Measurements from ENCODE around the gene COQ4.
"Not testable (repeated sequence)": the region's sequence is repeated elsewhere in the genome, so short reads cannot be mapped to it uniquely, and the experiment has no call there.

COQ4 gene

DNA sequence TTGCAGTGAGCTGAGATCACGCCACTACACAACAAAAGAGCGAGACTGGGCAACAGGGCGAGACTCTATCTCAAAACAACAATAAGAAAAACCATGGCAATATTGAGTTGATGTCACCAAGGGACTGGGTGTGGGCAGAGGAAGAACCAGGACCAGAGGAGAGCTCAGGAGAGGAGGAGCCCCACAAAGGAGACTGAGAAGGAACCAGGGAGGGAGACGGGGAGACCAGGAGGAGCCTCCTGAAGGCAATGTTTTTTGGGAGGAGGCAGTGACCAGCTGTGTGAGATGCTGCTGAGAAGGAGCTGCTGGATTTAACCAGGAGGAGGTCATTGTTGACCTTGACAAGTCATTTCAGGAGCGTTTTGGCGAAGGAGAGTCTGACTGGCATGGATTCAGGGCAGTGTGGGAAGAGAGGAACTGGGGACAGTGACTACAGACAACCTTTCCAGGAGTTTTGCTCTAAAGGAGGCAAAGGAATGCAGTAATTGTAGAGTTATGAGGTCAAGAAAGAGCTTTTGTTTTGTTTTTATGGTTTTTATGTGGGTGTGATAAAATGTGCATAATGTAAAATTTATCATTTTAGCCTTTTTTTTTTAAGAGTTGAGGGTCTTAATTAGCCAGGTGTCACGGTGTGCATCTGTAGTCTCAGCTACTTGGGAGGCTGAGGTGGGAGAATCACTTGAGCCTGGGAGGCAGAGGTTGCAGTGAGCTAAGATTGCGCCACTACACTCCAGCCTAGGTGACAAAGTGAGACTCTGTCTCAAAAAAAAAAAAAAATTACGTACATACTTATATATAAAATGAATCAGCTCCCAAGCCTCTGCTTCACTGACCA lies 18.3 kb upstream of the COQ4 start:
- no peak for DNase-seq

DNA sequence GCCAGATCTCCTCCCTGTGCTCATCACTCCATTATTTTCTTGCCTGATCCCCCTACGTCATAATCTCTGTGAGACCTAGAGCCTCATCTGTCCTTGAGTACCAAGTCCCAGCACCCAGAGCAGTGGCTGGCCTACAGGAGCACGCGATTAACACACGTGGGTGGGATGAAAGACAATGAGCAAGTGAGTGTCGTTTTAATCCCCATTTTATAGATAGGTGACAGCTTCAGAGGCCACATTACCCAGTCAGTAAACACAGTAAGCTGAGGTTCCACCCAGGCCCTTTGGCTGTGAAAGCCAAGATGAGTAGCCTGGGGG lies 17.7 kb upstream of the COQ4 start:
- no peak for DNase-seq

DNA sequence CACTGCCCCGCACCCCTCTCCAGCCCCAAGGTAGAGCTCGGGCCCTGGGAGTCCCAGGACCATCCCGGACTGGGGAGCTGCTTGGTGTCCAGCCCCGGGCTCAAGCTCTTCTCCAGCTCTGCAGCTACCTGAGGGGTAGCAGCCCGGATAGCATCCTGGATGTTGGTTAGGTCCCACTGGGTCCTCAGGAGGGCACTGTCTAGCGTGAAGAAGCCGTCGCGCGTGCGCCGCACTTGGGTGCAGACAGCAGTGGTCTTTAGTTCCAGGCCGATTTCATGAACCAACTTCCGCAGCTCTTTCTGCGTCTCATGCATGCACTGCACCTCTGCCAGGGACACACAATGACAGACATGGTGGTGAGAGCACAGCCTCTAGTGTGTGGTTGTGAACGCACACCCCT lies 13.1 kb upstream of the COQ4 start:
- no peak for DNase-seq

DNA sequence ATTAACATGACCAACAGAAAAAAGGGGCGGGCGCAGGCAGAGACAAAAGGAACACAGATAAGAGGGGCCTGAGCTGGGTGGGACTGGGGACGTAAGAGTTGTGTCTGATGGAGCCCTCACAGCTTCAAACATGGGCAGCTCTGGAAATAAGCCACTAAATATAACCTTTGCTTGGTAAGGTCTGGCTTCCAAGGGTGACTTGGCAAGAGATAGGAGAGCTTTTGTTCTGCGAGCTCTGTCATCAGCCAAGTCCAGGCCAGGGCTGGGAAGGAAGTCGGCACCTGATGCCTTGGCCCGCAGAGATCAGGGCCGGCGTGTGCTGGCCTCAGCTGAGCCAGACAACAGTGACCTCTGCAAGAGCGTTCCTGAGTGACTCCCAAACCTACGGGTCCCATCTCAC lies 12.2 kb upstream of the COQ4 start:
- DNase-seq, result no peak

DNA sequence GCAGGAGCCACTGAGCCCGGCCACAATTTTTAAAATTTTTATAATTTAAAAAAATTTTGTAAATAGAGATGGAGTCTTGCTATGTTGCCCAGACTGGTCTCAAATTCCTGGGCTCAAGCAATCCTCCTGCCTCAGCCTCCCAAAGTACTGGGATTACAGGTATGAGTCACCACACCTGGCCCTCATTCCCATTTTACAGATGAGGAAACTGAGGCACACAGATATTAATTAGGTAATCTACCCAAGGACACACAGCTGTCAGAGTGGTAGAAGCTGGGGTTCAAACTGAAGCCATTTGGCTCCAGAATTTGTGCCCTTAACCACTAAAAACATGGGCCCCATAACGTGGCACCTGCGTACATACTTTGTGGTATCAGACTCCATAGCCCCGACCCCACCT lies 7.9 kb upstream of the COQ4 start:
- no peak for DNase-seq

DNA sequence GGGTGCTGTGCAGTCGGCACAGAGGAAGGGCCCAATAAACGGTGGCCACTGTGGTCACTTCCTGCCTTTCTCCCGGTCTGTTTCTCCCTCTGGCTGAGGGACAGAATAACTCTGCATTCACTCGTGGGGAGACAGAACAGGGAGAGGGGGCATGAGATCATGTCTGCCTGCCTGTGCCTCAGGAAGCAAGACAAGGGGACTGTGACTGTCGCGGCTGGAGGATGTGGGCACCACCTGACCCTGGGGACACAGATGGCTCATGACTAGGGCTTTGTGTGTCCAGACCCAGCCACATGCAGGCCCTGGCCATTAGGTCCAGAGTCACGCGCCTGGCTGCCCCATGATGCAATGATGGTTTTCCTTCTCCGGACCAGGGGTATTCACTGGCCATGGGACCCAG lies 6.2 kb upstream of the COQ4 start:
- DNase-seq, result no peak

DNA sequence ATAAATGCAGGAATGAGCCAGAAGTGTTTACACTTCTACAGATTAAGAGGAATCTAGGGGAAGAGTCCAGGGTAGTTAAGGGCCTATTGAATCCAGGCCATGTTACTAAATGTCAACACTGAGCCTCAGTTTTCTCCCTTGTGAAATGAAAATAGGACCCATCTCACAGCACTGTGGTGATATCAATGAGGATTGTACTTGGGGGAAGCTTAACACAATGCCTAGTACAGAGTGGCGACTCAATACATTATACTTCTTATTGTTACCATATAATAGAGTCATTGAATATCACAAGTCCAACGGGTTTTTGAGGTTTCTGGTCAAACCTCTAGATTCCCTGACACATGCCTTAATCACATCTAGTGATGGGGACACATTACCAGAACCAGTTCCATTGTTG lies 5.0 kb upstream of the COQ4 start:
- DNase-seq, result no peak

DNA sequence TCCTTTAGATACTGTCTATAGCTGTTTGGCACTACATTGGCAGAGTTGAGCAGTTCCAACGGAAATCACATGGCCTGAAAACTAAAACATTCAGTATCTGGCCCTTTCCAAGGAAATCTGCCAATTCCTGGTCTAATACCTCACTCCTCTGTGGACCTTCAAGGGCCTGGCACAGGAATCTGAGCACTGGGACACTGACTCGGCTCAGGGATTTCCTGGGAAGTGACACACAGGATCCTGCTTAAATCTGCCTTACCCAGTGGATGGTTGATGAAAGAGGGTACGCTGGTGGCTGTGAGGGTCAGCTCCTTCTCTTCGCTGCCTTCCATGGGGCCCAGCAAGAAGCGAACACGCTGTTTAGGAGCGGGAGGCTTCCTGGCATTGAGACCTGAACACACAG lies 1.3 kb upstream of the COQ4 start:
- DNase-seq, result no peak

DNA sequence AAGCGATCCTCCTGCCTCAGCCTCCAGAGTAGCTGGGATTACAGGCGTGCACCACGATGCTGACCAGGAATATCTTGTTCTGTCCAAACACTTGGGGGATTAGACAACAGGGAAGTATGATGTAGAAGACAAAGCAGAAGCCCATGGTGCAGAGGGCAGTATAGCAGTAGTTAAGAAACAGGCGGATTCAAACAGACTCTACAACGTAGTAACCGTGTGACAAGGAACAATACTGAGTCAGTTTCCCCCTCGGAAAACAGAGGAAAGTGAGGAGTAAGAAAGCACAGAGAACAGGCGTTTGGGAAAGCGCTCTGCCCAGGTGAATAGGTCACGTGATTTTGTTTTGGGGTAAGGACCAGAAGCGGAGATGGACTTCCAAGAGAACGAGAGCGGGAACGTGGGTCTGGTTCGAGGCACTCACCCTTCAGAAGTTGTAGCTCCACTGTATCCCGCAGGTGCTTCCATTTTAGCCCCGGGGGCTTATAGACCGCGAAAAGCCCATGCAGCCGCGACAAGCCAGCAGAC lies 698 bp upstream of the COQ4 start:
- no peak for DNase-seq

DNA sequence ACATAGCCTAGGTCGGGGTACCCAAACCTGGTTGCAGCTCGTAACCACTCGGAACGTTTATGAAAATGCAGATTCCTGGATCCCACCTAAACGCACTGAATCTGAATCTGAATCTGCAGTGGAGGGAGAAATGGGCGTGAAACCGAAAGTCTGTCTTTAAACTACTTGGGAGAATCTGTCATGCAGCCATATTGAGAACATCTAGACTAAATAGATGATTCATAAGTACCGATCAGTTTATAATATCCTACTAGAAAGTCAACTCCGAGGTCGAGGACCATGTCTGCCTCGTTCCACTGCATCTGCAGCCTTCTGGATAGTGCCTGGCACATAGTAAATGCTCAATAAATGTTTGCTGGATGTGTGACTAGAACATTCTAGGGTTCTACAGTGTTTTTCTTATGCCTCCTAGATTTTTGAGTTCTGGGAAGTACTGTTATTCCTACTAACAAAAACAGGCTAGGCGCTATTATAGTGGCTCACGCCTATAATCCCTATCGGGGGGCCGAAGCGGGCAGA lies 632 bp downstream of the COQ4 start:
- no peak for DNase-seq

DNA sequence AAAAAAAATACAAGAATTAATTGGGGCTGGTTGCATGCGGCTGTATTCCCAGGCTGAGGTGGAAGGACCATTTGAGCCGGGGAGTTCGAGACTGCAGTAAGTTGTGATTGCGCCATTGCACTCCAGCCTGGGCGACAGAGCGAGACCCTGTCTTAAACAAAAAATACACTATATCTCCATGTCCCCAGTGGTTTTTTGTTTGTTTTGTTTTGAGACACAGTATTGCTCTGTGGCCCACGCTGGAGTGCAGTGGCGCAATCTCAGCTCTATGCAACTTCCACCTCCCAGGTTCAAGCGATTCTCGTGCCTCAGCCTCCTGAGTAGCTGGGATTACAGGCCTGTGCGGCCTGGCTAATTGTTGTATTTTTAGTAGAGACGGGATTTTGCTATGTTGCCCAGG lies 1.2 kb downstream of the COQ4 start:
- DNase-seq, result no peak

DNA sequence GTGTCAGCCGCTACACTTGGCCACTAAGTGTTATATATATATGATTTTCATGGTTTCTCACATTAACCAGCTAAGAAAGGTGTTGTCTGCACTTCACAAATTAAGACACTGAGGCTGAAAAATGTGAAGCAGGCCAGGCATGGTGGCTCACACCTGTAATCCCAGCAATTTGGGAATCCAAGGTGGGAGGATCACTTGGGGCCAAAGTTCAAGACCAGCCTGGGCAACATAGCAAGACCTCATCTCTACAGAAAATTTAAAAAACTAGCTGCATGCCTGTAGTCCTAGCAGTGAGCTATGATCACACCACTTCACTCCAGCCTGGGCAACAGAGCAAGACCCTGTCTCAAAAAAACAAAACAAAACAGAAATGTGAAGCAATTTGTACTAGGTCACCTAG lies 1.8 kb downstream of the COQ4 start:
- DNase-seq, result no peak

DNA sequence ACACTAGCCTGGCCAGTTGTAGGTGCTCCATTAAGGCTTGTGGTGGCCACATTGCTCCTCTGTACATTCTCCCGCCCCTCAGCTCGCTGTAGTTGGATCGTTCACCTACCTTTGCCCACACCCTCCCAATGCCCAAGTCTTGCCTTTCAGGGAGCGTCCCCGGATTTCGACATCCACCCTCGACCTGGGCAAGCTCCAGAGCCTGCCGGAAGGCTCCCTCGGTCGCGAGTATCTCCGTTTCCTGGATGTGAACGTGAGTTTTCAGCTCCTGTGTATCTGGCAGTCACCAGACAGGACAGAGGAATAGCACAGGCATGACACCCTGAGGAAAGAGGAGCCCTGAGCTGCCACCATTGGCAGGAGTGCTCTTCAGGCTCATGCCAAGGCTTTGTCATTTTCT lies 3.0 kb downstream of the COQ4 start:
- no peak for DNase-seq

DNA sequence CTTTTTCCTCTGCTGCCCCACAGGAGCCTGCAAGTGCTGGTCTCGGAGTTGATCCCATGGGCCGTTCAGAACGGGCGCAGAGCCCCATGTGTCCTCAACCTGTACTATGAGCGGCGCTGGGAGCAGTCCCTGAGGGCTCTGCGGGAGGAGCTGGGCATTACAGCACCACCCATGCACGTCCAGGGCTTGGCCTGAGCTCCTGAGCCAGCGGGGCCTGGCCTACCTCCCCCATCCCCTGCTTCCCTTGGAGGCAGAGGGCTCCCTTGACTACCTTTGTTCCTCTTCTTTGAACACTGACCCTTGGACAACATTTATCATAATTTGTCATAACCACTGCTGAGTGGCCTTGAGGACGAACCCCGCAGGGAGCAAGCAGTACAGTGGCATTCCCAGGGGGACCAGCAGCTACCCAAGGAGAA lies 10.8 kb downstream of the COQ4 start:
- no peak for DNase-seq

DNA sequence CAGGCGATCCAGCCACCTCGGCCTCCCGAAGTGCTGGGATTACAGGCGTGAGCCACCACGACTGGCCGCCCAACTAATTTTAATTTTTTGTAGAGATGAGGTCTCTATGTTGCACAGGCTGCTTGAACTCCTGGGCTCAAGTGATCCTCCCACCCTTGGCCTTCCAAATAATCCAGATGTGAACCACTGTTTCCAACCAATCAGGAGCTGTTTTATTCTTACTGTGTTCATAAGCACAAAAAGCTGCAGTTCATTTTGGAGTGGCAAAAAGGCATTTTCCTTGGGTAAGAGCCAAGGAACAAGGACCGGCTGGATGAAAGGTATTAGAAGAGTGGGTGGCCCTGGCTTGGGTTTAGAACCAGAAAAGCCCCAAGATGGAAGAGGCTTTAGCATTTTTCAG lies 12.5 kb downstream of the COQ4 start:
- DNase-seq, result no peak

DNA sequence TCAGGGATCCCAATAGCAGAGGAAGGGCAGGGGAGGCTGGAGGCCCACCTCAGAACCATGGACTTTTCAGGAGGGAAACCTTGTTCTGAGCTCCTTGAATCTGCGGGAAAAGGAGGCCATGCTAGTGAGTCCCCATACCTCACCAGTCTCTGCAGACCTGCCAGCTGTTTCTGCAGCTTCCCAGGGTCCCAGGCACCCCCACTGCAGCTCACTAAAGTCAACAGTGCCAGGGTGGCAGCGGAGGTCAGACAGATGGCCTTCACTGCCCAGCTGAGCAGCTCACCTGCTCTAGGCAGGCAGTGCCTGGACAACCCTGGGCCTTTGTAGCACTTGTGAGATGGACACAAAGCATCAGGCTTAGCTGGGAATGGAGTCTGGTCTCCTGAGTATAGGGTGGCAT lies 13.3 kb downstream of the COQ4 start:
- no peak for DNase-seq

DNA sequence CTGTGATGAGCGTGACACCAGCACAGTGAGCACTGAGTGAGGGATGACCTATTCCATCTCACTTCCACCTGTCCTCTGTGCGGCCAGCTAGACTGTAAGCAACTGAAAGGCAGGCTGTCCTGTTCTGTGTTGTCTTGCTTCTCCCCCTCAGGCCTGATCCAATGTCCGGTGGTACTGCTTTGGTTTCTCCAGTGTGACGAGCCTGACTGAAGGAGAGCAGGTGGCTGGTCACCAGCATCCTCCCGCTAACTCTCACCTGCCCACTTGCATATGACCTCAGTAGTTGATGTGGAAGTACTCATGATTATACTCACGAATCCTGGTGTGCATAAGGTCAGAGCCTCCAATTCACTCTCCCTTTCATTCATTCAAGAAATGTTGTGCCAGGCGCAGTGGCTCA lies 15.3 kb downstream of the COQ4 start:
- DNase-seq, result no peak

DNA sequence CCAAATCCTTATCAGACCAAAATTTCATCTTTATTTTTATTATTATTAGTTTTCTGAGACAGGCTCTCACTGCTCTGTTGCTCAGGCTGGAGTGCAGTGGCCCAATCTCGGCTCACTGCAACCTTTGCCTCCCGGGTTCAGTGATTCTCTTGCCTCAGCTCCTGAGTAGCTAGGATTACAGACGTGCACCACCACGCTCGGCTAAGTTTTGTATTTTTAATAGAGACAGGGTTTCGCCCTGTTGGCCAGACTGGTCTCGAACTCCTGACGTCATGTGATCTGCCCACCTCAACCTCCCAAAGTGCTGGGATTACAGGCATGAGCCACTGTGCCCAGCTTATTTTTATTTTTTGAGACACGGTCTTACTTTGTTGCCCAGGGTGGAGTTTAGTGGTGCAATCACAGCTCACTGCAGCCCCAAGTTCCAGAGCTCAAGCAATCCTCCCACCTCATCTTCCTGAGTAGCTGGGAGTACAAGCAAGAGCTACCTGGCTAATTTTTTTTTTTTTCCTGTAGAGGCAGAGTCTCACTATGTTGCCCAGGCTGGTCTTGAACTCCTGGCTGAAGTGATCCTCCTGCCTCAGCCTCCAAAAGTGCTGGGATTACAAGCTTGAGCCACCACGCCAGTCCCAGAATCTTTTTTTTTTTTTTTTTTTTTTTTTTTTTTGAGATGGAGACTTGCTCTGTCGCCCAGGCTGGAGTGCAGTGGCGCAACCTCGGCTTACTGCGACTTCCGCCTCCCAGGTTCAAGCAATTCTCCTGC lies 16.4 kb downstream of the COQ4 start:
- DNase-seq, result not testable (repeated sequence)

DNA sequence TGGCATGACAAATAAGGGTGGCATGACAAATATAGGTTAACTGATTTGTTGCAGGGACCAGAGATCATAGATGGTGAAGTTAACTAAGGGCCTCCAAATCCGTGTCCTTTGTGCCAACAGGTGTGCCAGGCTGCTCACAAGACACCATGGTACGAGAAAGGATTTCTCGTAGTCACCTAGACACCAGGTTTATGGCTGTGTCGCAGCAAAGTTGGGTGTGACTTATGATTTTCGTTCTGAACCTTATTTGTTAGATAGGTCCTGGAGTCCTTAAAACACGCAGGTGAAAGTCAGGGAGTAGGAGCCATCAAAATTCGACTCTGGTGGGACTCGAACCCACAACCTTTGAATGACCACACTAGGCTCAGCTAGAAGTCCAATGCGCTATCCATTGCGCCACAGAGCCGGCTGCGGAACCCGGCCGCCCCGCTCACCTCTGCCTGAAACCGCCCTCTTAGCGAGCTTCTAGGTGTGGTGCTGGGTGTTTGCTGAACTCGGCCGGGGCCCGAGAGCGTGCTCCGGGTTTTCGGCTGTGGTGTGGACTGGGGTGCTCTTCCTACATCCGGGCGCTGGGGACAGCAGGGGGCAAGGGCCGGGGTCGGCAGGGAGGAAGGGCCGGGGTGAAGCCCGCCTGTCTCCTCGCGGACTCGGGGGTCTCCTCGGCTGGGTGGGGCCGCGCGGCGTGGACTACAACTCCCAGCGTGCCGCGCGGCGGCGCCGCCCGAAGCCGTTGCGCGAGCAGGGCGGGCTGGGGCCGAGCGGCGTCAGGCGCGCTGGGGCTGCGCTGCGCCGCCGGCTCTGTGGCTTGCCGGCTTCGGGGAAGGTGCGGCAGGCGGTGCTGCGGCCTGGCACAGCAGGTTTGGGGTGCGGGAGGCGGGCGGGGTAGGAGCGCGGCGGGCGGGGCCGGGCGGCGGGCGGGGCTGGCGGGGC lies 17.4 kb downstream of the COQ4 start, which contains the start of gene SLC27A4:
TSS of gene SLC27A4 (plus strand) at position 767 of the 930 bp plus-strand sequence. CDS start 2,606 bp downstream, outside the sequence.
- DNase-seq, result peak; percentile 76

DNA sequence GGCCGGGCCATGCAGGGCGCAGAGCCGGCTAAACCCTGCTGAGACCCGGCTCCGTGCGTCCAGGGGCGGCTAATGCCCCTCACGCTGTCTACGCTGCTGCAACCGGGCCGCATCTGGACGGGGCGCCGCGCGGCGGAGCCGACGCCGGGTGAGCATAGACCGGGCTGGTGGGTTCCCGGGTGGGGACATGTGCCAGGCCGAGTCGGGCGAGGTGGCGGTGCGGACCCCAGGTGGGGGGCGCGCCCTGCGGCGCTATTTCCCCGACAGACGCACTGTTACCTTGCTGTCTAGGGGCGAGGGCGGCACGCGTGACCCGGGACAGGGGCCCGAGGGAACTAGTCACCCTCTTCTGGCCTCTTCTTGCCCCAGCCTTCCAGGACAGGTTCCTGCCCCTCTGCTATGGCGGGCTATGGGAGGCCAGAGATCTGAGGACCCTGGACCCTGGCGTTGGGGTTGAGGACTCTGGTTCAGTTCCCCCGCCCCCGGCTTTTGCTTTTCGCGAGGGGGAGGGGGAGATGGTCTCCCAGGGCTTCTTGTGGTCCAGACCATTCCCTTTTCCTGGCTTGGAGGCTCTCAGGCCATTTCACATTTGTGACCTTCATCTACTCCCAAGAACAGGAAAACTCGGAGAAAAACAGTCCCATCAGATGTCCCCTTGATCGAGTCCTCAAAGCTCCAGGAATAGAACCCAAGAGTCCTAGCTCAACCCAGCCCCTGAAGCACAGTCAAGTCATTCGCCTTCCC lies 18.2 kb downstream of the COQ4 start:
- DNase-seq, result no peak

DNA sequence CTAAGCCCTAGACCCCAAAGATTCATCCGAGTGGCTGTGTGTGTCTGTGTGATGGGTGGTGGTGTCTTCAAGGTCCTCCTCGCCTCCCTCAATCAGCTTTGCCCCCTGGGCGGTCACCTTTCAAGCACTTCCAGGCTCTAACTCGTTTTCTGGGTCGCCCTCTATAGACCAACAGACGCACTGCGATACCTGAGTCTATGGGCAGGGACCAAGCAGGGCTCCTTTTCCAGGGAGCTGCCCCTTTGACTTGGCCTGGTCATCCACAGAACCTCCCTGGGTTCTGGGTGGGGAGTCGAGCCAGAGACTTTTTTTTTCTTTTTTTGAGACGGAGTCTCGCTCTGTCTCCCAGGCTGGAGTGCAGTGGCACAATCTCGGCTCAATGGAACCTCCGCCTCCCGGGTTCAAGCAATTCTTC lies 18.8 kb downstream of the COQ4 start:
- DNase-seq, result peak; percentile 50

Data from effector CD4-positive, alpha-beta T cell (primary cell).